Measurements from ENCODE around the gene TYRP1.

DNA sequence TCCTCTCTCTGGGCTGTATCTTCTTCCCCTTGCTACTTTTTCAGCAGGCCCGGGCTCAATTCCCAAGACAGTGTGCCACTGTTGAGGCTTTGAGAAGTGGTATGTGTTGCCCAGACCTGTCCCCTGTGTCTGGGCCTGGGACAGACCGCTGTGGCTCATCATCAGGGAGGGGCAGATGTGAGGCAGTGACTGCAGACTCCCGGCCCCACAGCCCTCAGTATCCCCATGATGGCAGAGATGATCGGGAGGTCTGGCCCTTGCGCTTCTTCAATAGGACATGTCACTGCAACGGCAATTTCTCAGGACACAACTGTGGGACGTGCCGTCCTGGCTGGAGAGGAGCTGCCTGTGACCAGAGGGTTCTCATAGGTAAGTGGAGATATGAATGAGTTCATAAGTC is 828 bp downstream of the TYRP1 start:
- no peak for TF ChIP-seq RAD21 (conservative IDR thresholded peaks at IDR 0.05)
- TF ChIP-seq, protein P1, sequence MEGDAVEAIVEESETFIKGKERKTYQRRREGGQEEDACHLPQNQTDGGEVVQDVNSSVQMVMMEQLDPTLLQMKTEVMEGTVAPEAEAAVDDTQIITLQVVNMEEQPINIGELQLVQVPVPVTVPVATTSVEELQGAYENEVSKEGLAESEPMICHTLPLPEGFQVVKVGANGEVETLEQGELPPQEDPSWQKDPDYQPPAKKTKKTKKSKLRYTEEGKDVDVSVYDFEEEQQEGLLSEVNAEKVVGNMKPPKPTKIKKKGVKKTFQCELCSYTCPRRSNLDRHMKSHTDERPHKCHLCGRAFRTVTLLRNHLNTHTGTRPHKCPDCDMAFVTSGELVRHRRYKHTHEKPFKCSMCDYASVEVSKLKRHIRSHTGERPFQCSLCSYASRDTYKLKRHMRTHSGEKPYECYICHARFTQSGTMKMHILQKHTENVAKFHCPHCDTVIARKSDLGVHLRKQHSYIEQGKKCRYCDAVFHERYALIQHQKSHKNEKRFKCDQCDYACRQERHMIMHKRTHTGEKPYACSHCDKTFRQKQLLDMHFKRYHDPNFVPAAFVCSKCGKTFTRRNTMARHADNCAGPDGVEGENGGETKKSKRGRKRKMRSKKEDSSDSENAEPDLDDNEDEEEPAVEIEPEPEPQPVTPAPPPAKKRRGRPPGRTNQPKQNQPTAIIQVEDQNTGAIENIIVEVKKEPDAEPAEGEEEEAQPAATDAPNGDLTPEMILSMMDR (IDR thresholded peaks at IDR 0.05; ENCODE audit: poor library complexity, severe bottlenecking) = no peak
- no peak for TF ChIP-seq TAF1 (IDR thresholded peaks at IDR 0.05; ENCODE audit: low read depth)
